ENCODE results near the gene IL32. TPM values are rescaled to one million over a fixed set of nuclear protein-coding genes. Genes with fewer than 3 reads are reported as not detected.

IL32 gene
- total and polyA plus RNA-seq, 2 donors (not counting 1 experiment from before 2014, with no cell fraction given) = 2.0 to 2.3 TPM

DNA sequence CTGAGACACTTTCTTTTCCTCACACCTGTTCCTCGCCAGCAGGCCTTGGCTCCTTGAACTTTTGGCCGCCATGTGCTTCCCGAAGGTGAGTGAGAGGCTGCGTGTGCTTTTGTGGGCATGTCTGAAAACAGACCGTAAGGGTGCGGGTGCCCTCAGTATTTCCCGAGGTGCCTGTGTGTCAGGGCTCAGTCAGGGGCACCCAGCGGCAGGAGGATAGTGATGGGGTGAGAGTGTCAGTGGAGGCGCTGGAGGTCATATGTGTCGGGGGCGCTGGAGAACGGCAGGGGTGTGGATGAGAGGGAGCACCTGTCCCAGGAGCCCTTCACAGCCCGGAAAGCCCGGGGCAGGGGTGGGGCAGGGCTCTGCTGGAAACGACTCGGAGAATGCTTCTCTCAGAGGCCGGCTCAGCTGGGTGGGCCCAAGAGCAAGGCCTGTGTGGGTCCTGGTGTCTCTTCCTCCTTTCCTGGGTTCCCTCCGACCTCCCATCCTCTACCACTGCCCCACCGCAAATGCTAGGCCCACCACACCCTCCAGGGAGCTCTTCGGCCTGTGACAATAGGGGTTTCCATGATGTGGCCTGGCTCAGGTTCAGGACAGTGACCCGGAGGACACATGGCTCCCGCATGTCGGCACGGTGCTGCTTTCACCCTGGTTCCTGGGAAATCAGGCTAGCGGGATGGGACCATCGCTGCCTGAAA lies 451 bp downstream of the IL32 start:
- Mint-ChIP-seq H3K9me3 (ENCODE audit: insufficient read depth) (no peaks in the 10 kb centered on the region), H3K27me3 (no peaks in the 10 kb centered on the region), H3K4me1 (peaks cover 4% of the 10 kb centered on the region), H3K27ac (peak overlapping the region; percentile 59), H3K4me3 (no peak overlapping the region)
- H2AFZ ChIP-seq (ENCODE audit: insufficient read depth, low read depth, low read length, poor library complexity, severe bottlenecking) = no peak overlapping the region
- no peak overlapping the region for H3K27ac ChIP-seq (ENCODE audit: low read length in 2 of 2)
- H3K9ac ChIP-seq (ENCODE audit: low read length) = no peak overlapping the region
- H3K27me3 ChIP-seq (replicated peaks in 1 of 4; ENCODE audit: control extremely low read depth in 1 of 4, control insufficient read depth in 3 of 4, insufficient read depth in 4 of 4, low read length in 3 of 4) = no peaks in the 10 kb centered on the region
- POLR2A ChIA-PET = interaction anchor here (0.6 kb wide), 1 partner anchor 41 kb away, joined by 6 read pairs; no protein-coding TSS in a partner anchor
- no peaks in the 10 kb centered on the region for H3K79me2 ChIP-seq (ENCODE audit: control insufficient read depth, insufficient read depth, low read length)
- DNase-seq (no peak), ATAC-seq (ENCODE audit: low read depth) (no peak)
- no peaks in the 10 kb centered on the region for H3K36me3 ChIP-seq (replicated peaks in 1 of 2; ENCODE audit: control extremely low read depth in 1 of 2, control insufficient read depth in 1 of 2, extremely low read depth in 1 of 2, insufficient read depth in 2 of 2, low read length in 1 of 2)
- WGBS (ENCODE audit: insufficient coverage) = 97% methylated on average over 26 of the region's 26 CpGs
- H3K4me1 ChIP-seq (ENCODE audit: control insufficient read depth in 2 of 2, insufficient read depth in 2 of 2, low read length in 2 of 2) = peaks cover 3 to 4% of the 10 kb centered on the region in 2 donors
- TF ChIP-seq, protein P1, sequence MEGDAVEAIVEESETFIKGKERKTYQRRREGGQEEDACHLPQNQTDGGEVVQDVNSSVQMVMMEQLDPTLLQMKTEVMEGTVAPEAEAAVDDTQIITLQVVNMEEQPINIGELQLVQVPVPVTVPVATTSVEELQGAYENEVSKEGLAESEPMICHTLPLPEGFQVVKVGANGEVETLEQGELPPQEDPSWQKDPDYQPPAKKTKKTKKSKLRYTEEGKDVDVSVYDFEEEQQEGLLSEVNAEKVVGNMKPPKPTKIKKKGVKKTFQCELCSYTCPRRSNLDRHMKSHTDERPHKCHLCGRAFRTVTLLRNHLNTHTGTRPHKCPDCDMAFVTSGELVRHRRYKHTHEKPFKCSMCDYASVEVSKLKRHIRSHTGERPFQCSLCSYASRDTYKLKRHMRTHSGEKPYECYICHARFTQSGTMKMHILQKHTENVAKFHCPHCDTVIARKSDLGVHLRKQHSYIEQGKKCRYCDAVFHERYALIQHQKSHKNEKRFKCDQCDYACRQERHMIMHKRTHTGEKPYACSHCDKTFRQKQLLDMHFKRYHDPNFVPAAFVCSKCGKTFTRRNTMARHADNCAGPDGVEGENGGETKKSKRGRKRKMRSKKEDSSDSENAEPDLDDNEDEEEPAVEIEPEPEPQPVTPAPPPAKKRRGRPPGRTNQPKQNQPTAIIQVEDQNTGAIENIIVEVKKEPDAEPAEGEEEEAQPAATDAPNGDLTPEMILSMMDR (IDR thresholded peaks at IDR 0.05) = no peak
- no peak for TF ChIP-seq EZH2 (IDR thresholded peaks at IDR 0.05; ENCODE audit: borderline replicate concordance, insufficient read depth, low read depth, low read length, poor library complexity, severe bottlenecking)
- no peaks in the 10 kb centered on the region for H4K20me1 ChIP-seq (ENCODE audit: control insufficient read depth, insufficient read depth, low read length, poor library complexity, severe bottlenecking)
- intact Hi-C loops (cut with micrococcal nuclease) = no loop called here
- no peak overlapping the region for H3K4me3 ChIP-seq (ENCODE audit: control extremely low read depth in 1 of 5, extremely low read depth in 1 of 5, insufficient read depth in 1 of 5, low read depth in 2 of 5, low read length in 4 of 5)
- no peaks in the 10 kb centered on the region for H3K9me3 ChIP-seq (ENCODE audit: control extremely low read depth in 1 of 3, control insufficient read depth in 2 of 3, insufficient read depth in 1 of 3, low read length in 2 of 3)
- no peak overlapping the region for H3K4me2 ChIP-seq (replicated peaks; ENCODE audit: low read depth, low read length, poor library complexity, severe bottlenecking)
- CTCF ChIA-PET = interaction anchor here (5.0 kb wide), 1 partner anchor 62 kb away, joined by 38 read pairs; no protein-coding TSS in a partner anchor

DNA sequence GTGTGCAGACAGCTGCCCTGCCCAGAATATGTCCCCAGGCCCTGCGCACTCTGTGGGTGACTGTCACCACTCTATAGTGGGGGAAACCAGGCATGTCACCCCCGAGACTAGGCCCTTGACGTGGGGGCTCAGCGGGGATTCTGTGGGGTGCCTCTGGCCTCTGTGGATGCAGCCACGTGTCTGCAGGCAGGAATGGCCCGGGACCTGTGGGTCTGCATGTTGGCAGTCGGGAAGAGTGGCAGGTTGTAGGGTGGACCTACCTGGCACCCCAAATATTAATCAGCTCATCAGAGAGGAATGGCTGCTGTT lies 954 bp downstream of the IL32 start:
- Histone ChIP-seq H3K9me3 (ENCODE audit: control extremely low read depth in 1 of 3, control insufficient read depth in 2 of 3, insufficient read depth in 1 of 3, low read length in 2 of 3) (no peaks in the 10 kb centered on the region), H4K20me1 (ENCODE audit: control insufficient read depth, insufficient read depth, low read length, poor library complexity, severe bottlenecking) (no peaks in the 10 kb centered on the region), H3K4me2 (replicated peaks; ENCODE audit: low read depth, low read length, poor library complexity, severe bottlenecking) (no peak overlapping the region), H3K36me3 (replicated peaks in 1 of 2; ENCODE audit: control extremely low read depth in 1 of 2, control insufficient read depth in 1 of 2, extremely low read depth in 1 of 2, insufficient read depth in 2 of 2, low read length in 1 of 2) (no peaks in the 10 kb centered on the region), H3K4me3 (ENCODE audit: control extremely low read depth in 1 of 5, extremely low read depth in 1 of 5, insufficient read depth in 1 of 5, low read depth in 2 of 5, low read length in 4 of 5) (no peak overlapping the region), H3K27me3 (replicated peaks in 1 of 4; ENCODE audit: control extremely low read depth in 1 of 4, control insufficient read depth in 3 of 4, insufficient read depth in 4 of 4, low read length in 3 of 4) (no peaks in the 10 kb centered on the region), H2AFZ (ENCODE audit: insufficient read depth, low read depth, low read length, poor library complexity, severe bottlenecking) (no peak overlapping the region), H3K79me2 (ENCODE audit: control insufficient read depth, insufficient read depth, low read length) (no peaks in the 10 kb centered on the region), H3K27ac (ENCODE audit: low read length in 2 of 2) (no peak overlapping the region), H3K4me1 (ENCODE audit: control insufficient read depth in 2 of 2, insufficient read depth in 2 of 2, low read length in 2 of 2) (peaks cover 3 to 4% of the 10 kb centered on the region in 2 donors), H3K9ac (ENCODE audit: low read length) (no peak overlapping the region)
- Mint-ChIP-seq H3K4me1 (peaks cover 5% of the 10 kb centered on the region), H3K27me3 (no peaks in the 10 kb centered on the region), H3K9me3 (ENCODE audit: insufficient read depth) (no peaks in the 10 kb centered on the region), H3K4me3 (no peak overlapping the region), H3K27ac (no peak overlapping the region)
- 92% methylated on average over 7 of the region's 7 CpGs for WGBS (ENCODE audit: insufficient coverage)
- intact Hi-C loops (cut with micrococcal nuclease) = no loop called here
- DNase-seq (no peak), ATAC-seq (ENCODE audit: low read depth) (no peak)
- CTCF ChIA-PET = interaction anchor here (0.7 kb wide), 1 partner anchor 63 kb away, joined by 3 read pairs; no protein-coding TSS in a partner anchor
- POLR2A ChIA-PET = no interaction called here
- TF ChIP-seq, protein P1 (IDR thresholded peaks at IDR 0.05) = no peak
- no peak for TF ChIP-seq EZH2 (IDR thresholded peaks at IDR 0.05; ENCODE audit: borderline replicate concordance, insufficient read depth, low read depth, low read length, poor library complexity, severe bottlenecking)
